H9 (cell line): ENCODE measurements around the gene SLC47A2. TPM values are rescaled to one million over a fixed set of nuclear protein-coding genes. Genes with fewer than 3 reads are reported as not detected.

Experiments used
- DNase-seq: peaks from one replicate; pipeline ENCODE4 v3.0.0-alpha.2; 2017
- H2AFZ ChIP-seq: one replicate; pipeline ENCODE4 v1.6.1; 2013; ENCODE audit warnings: mild to moderate bottlenecking, low read length, control low read depth, moderate library complexity
- H2AK5ac ChIP-seq: 2 replicates; pipeline ENCODE4 v1.6.1; 2013; ENCODE audit warnings: low read length, control low read depth, mixed read lengths; ENCODE audit not compliant: insufficient read length
- H2BK120ac ChIP-seq: one replicate; pipeline ENCODE4 v1.6.1; 2013; ENCODE audit warnings: low read depth, mild to moderate bottlenecking, low read length, control low read depth, inconsistent platforms; ENCODE audit not compliant: poor library complexity, severe bottlenecking
- H2BK12ac ChIP-seq: 2 replicates; pipeline ENCODE4 v1.6.1; 2013; ENCODE audit warnings: low read length, control low read depth, mixed read lengths, low read depth; ENCODE audit not compliant: insufficient read length
- H2BK15ac ChIP-seq: 2 replicates; pipeline ENCODE4 v1.6.1; 2013; ENCODE audit warnings: low read depth, low read length, control low read depth
- H2BK20ac ChIP-seq: one replicate; pipeline ENCODE4 v1.6.1; 2013; ENCODE audit warnings: low read depth, mild to moderate bottlenecking, low read length, control low read depth, inconsistent platforms; ENCODE audit not compliant: poor library complexity, severe bottlenecking
- H2BK5ac ChIP-seq: 2 replicates; pipeline ENCODE4 v1.6.1; 2013; ENCODE audit warnings: low read length, control low read depth, mixed read lengths; ENCODE audit not compliant: insufficient read length
- H3K14ac ChIP-seq: 2 replicates; pipeline ENCODE4 v1.6.1; 2013; ENCODE audit warnings: low read length, control low read depth; ENCODE audit not compliant: insufficient read depth
- H3K18ac ChIP-seq: 2 replicates; pipeline ENCODE4 v1.6.1; 2013; ENCODE audit warnings: low read depth, mild to moderate bottlenecking, mixed read lengths, low read length, control low read depth; ENCODE audit not compliant: insufficient read length
- H3K23ac ChIP-seq: 2 replicates; pipeline ENCODE4 v1.6.1; 2013; ENCODE audit warnings: low read length, control low read depth, mixed read lengths, low read depth; ENCODE audit not compliant: insufficient read length
- H3K23me2 ChIP-seq: 2 replicates; pipeline ENCODE4 v1.6.1; 2013; ENCODE audit warnings: low read depth, mild to moderate bottlenecking, mixed read lengths, low read length, control low read depth; ENCODE audit not compliant: insufficient read length, poor library complexity, severe bottlenecking
- H3K27ac ChIP-seq: 2 replicates; pipeline ENCODE4 v1.5.1; 2013; ENCODE audit warnings: low read length, control low read depth, mixed read lengths, low read depth; ENCODE audit not compliant: insufficient read length
- H3K27me3 ChIP-seq: 2 replicates; pipeline ENCODE4 v1.6.1; 2013; ENCODE audit warnings: low read length, control low read depth, inconsistent platforms; ENCODE audit not compliant: insufficient read depth
- H3K4ac ChIP-seq: 2 replicates; pipeline ENCODE4 v1.6.1; 2013; ENCODE audit warnings: low read depth, mild to moderate bottlenecking, control low read depth, inconsistent platforms, low read length, moderate library complexity
- H3K4me1 ChIP-seq: 2 replicates; pipeline ENCODE4 v1.6.1; 2013; ENCODE audit warnings: low read length, control low read depth, inconsistent platforms; ENCODE audit not compliant: insufficient read depth
- H3K4me2 ChIP-seq: 2 replicates; pipeline ENCODE4 v1.6.1; 2013; ENCODE audit warnings: low read length, control low read depth, mixed read lengths; ENCODE audit not compliant: insufficient read length, insufficient read depth
- H3K56ac ChIP-seq: 2 replicates; pipeline ENCODE4 v1.6.1; 2013; ENCODE audit warnings: low read depth, mild to moderate bottlenecking, mixed read lengths, low read length, control low read depth; ENCODE audit not compliant: insufficient read length
- H3K79me1 ChIP-seq: 2 replicates; pipeline ENCODE4 v1.6.1; 2013; ENCODE audit warnings: low read depth, mild to moderate bottlenecking, moderate library complexity, low read length, control low read depth, inconsistent platforms; ENCODE audit not compliant: insufficient read depth, poor library complexity, severe bottlenecking
- H3K79me2 ChIP-seq: 2 replicates; pipeline ENCODE4 v1.6.1; 2013; ENCODE audit warnings: low read length, control low read depth, inconsistent platforms; ENCODE audit not compliant: insufficient read depth
- H3K9ac ChIP-seq: 2 replicates; pipeline ENCODE4 v1.6.1; 2013; ENCODE audit warnings: low read length, control low read depth, mixed read lengths; ENCODE audit not compliant: insufficient read length; ENCODE audit errors: extremely low read depth
- H3K9me3 ChIP-seq: one replicate; pipeline ENCODE4 v1.6.1; 2013; ENCODE audit warnings: low read depth, low read length, inconsistent platforms; ENCODE audit not compliant: control insufficient read depth
- H3T11ph ChIP-seq: one replicate; pipeline ENCODE4 v1.6.1; 2013; ENCODE audit warnings: mild to moderate bottlenecking, low read length, control low read depth, inconsistent platforms
- H4K20me1 ChIP-seq: one replicate; pipeline ENCODE4 v1.6.1; 2013; ENCODE audit not compliant: control insufficient read depth, insufficient read length, insufficient read depth
- H4K5ac ChIP-seq: 2 replicates; pipeline ENCODE4 v1.6.1; 2013; ENCODE audit warnings: low read depth, mild to moderate bottlenecking, mixed read lengths, low read length, control low read depth; ENCODE audit not compliant: insufficient read length
- H4K8ac ChIP-seq: replicated peaks from 2 replicates; pipeline ENCODE4 v1.6.1; 2013; ENCODE audit warnings: low read length, control low read depth, mixed read lengths, low read depth; ENCODE audit not compliant: insufficient read length
- H4K91ac ChIP-seq: 2 replicates; pipeline ENCODE4 v1.6.1; 2013; ENCODE audit warnings: low read depth, mild to moderate bottlenecking, moderate library complexity, mixed read lengths, low read length, control low read depth; ENCODE audit not compliant: insufficient read length
- H3K27ac Mint-ChIP-seq, 3 experiments: 2 replicates in 2 of 3; 3 replicates in 1 of 3; pipeline ENCODE4 v1.8.0; 2020 to 2021; ENCODE audit warnings: mixed read lengths in 3 of 3, mild to moderate bottlenecking in 1 of 3, moderate library complexity in 1 of 3
- H3K27me3 Mint-ChIP-seq: 2 replicates; pipeline ENCODE4 v1.8.0; 2021; ENCODE audit warnings: low read depth, mild to moderate bottlenecking, moderate library complexity, mixed read lengths
- H3K36me3 Mint-ChIP-seq, 3 experiments: 2 replicates in 2 of 3; 3 replicates in 1 of 3; pipeline ENCODE4 v1.8.0; 2020 to 2021; ENCODE audit warnings: low read depth in 3 of 3, mixed read lengths in 3 of 3; ENCODE audit not compliant: insufficient read depth in 1 of 3
- H3K4me1 Mint-ChIP-seq, 2 experiments: 2 replicates each; pipeline ENCODE4 v1.8.0; 2020; ENCODE audit warnings: mixed read lengths in 2 of 2
- H3K4me3 Mint-ChIP-seq, 2 experiments: 2 replicates in 1 of 2; 3 replicates in 1 of 2; pipeline ENCODE4 v1.8.0; 2020 to 2021; ENCODE audit warnings: mild to moderate bottlenecking in 2 of 2, mixed read lengths in 2 of 2, moderate library complexity in 1 of 2
- H3K9me3 Mint-ChIP-seq, 2 experiments: 2 replicates in 1 of 2; 3 replicates in 1 of 2; pipeline ENCODE4 v1.8.0; 2020; ENCODE audit warnings: mild to moderate bottlenecking in 2 of 2, mixed read lengths in 2 of 2, moderate library complexity in 1 of 2
- CTCF ChIP-seq: fragments of 200-600 bp; sonication (generic); conservative IDR thresholded peaks from 3 replicates; pipeline ENCODE4 v1.8.0; 2021; ENCODE audit warnings: antibody characterized with exemption, mild to moderate bottlenecking
- WGBS: extraction: QIAGEN DNeasy Blood & Tissue Kit; methylation state at CpG from one replicate; pipeline ENCODE4 v1.1.7; 2013; ENCODE audit warnings: missing lambda C conversion rate, low lambda C conversion rate, mixed read lengths; ENCODE audit not compliant: insufficient read length; ENCODE audit errors: extremely low coverage; 5-methylcytosine and 5-hydroxymethylcytosine counted together
- total RNA-seq: library from RNA; stranded (reverse); gene quantifications from 2 replicates; pipeline ENCODE4 v1.2.1, GENCODE V29; 2021

Gene SLC47A2
- total RNA-seq, 1 experiment from 2014 or later = not detected

GRCh38 chr17:19708431-19709175 is 7.8 kb downstream of the SLC47A2 start:
- Histone ChIP-seq H2BK15ac (no peak overlapping the region), H3K23ac (no peak overlapping the region), H3K79me1 (no peaks in the 10 kb centered on the region), H3K4me2 (no peak overlapping the region), H2BK120ac (no peak overlapping the region), H4K91ac (no peak overlapping the region), H4K8ac (no peak overlapping the region), H2BK12ac (no peak overlapping the region), H3K27me3 (no peaks in the 10 kb centered on the region), H3K23me2 (no peaks in the 10 kb centered on the region), H3K56ac (no peak overlapping the region), H2AK5ac (no peak overlapping the region), H4K5ac (no peak overlapping the region), H3K79me2 (no peaks in the 10 kb centered on the region), H3K18ac (no peak overlapping the region), H3T11ph (no peak overlapping the region), H4K20me1 (no peaks in the 10 kb centered on the region), H3K9ac (no peak overlapping the region), H3K4me1 (no peaks in the 10 kb centered on the region; the same call in 1 of the 2 replicates), H2BK20ac (no peak overlapping the region), H2AFZ (no peak overlapping the region), H3K9me3 (no peaks in the 10 kb centered on the region), H3K14ac (no peak overlapping the region), H3K4ac (no peak overlapping the region), H3K27ac (no peak overlapping the region), H2BK5ac (no peak overlapping the region)
- Mint-ChIP-seq H3K36me3 (no peaks in the 10 kb centered on the region), H3K9me3 (no peaks in the 10 kb centered on the region), H3K27ac (no peak overlapping the region), H3K27me3 (no peaks in the 10 kb centered on the region), H3K4me3 (no peak overlapping the region), H3K4me1 (peaks cover 32 to 42% of the 10 kb centered on the region in 2 experiments)
- no CpG with 5 or more reads among the region's 6 CpGs for WGBS
- DNase-seq = peak; percentile 23
- TF ChIP-seq CTCF = no peak
